NCI-H187 treated with DMSO at 0.1 percent for 48 hours (cell line): ENCODE results near the gene FOXO3.
"Not testable (repeated sequence)": the region's sequence is repeated elsewhere in the genome, so short reads cannot be mapped to it uniquely, and the experiment has no call there.

ENCODE experiments used
- DNase-seq: peaks from one replicate; lab custom pipeline; 2025; lab: John Stamatoyannopoulos, UW

FOXO3 gene

GRCh38 chr6:108683976-108684375 is 123.3 kb downstream of the FOXO3 start:
- DNase-seq: not testable (repeated sequence)

DNA sequence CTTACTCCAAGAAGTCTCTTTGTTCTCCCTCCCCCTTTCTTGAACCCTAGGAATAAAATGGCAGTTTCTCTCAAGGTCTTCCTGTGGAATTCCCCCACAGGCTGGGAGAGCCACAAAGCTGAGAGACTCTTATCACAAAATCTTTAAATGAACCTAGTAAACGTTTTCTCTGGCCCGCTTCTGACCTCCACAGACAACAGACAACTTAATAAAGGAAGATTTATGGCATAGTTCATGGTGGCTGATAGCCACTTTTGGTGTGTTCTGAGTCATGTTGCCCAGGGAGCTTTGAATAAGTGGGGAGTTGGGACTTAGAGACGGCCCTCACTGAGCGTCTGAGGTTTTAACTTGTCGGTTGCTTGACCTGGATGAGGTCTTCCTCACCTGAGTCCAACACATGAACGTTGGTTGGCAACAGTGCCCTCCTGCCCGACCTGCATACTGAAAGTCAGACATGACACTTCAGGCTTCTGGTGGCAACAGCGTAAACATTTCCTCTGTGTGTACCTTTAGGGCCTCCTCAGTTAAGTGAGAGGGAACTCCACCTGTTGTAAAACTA is 124.1 kb downstream of the FOXO3 start:
- DNase-seq: no peak

DNA sequence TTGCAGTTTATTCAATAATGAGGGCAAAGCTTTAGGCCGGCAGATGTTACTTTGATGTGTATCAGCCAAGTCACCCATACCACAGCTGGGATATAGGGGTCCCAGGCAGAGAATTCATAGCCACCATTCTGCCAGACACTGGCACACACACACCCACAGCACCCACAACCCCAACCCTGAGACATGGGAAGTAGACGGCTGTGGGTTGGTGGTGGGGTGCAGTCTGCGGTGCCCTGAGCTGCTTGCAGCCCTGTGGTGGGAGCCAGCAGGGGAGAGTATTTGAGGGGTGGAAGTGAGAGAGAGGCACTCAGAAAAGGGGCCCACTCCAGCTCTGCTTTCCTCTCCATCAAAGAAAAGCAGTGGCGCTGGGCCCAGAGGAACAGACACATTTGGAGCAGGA is 125.3 kb downstream of the FOXO3 start:
- DNase-seq: no peak

- no peak for DNase-seq
Observed at GRCh38 chr6:108686896-108687295, 126.2 kb downstream of the FOXO3 start.

GRCh38 chr6:108687921-108688320 is 127.2 kb downstream of the FOXO3 start:
- no peak for DNase-seq

DNA sequence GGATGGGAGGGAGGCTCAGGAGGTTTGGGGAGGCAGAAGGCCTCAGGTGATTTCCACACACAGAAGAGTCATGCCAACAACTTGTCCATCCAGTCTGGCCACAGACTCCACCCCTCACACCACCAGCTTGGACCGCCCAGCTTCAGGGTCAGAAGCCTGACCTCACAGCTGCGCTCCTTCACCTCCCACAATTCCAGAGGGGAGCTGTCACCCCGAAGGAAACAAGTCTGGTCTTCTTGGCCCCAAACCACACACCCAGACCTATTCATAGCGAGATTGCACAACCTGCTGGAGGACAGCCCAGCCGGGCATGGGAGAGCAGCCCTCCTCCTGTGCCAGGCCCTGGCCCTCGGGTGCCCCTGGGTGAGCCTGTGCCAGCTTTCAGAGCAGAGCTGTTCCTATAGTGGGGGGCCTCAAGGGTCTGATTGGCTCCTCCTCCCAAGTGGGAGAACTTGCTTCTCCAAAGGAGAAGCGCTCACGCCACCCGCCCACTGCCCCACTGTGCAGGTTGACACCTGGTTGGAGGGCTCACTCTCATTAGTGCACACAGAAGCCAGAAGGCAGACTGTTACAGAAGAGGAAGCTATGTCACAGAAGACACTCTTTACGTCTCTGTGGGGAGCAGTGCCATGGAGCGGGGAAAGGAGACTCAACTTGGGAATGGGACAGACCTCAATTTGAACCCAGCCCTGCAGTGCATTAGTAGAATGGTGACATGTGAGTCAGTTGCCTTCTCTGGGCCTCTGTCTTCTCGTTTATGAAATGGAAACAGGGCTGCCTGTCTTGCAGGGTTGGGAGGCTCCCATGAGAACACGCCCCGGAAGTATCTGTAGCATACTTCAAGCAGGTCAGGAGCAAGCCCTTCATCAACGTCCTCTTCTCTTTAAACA is 128.8 kb downstream of the FOXO3 start:
- no peak for DNase-seq

DNA sequence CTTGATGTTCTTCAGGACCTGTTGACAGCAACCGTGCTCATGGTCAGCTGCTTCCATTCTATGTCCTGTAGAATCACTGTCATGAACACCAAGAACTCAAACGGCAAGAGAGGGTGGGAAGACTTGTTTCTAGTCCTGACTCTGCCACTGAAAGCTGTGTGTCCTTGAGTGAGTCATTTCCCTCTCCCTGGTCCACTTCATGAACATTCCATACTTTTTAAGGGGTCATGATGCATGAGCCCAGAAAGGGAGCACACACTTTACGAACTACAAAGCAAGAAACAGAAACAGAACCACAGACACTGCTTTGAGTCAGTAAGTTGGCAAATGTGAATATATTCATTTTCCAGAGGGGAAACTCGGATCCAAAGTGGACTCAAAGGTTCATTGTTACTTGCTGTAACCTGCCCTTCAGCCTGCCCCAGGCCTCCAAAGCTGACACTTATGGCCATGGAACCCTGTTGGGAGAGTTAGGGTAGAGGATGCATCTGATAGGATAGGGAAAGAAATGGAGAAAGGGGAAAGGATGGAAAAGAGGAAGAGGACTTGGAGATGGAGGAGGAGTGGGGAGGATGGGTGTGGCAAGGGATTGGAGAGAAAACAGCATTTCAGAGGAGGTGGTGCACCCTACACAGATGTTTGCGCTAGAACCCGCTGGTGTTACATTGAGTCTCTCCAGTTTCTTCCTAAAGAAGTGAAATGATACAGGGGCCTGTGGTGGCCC is 129.8 kb downstream of the FOXO3 start:
- no peak for DNase-seq

DNA sequence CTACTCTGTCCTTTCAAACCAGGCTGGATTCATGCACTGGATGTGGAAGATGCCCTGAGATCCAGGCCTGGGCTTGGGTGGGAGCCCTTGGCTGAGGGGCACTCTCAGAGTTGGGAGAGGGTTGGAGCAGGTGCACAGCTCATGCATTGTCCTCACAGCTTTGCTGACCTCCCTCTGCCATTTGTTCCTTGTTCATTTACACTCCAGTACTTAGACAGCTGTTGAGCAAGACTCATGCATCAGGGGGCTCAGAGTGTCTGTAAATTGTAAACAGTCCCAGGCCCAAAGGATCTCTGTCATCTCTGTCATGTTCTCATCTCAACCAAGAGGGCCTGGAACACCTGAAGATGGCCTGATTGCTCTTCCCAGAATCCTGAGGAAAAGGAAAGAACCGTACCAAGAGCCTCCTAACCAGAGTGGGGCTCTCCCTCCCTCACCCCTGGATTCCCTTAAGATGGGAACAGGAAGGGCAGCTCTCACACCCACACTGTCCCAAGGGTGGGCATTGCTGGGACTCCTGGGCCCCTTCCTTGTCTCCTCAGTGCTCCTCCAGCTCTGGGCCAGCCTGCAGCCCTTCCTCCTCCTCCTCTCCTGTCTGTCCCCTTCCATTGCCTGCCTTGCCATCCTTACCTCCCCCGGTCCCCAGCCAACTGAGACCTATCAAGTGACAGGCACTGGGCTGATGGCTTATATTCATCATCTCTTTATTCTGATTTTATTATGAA is 132.9 kb downstream of the FOXO3 start:
- no peak for DNase-seq

DNA sequence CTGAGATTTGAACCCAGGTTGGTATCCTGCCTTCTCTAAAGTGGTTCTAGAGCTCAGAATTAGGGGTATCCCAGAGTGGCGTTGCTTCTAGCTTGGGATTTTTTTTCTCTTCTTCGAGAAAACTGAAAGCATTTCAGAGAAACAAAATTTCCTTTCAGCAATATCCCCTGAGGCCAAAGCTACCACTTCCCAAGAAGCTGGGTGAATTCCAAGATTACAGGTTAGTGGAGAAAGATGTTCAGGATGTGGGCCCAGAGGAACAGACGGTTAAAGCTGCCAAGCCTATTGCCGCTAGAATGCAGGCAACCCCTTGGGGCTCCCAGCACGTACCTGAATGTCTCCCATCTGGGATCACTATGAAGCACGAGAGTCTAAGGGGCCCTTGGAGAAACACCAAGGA is 134.1 kb downstream of the FOXO3 start:
- no peak for DNase-seq

DNA sequence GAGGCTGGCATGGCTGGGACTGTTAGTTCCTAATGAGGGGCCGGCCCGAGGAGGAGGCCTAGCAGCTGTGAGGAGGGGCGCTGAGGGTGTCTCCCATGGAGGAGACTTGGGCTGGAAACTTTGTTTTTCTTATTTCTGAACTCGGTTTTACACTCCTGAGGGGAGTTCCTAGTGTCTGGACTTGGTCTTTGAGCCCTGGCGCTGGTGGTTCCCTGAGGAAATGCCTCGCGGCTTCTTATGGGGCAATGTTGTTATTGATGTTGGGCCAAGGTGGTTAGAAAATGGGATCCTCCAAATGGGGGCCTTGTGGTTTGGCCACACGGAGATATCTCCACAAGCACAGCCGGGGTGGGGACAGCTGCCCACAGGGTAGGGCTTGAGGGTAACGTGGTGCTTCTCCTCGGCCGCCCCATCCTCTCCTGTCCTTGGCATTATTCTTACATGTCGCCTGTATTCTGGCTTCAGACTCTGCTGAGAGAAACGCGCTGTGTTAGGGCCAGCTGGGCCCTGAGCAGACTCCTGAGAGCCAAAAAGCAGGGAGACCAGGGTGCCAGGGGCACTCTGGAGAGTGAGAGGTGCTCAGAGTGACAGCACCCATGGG is 136.9 kb downstream of the FOXO3 start:
- no peak for DNase-seq

- DNase-seq: no peak
Observed at GRCh38 chr6:108698593-108699289, 138.0 kb downstream of the FOXO3 start.

- DNase-seq: no peak
Observed at GRCh38 chr6:108699290-108700041, 138.7 kb downstream of the FOXO3 start.

DNA sequence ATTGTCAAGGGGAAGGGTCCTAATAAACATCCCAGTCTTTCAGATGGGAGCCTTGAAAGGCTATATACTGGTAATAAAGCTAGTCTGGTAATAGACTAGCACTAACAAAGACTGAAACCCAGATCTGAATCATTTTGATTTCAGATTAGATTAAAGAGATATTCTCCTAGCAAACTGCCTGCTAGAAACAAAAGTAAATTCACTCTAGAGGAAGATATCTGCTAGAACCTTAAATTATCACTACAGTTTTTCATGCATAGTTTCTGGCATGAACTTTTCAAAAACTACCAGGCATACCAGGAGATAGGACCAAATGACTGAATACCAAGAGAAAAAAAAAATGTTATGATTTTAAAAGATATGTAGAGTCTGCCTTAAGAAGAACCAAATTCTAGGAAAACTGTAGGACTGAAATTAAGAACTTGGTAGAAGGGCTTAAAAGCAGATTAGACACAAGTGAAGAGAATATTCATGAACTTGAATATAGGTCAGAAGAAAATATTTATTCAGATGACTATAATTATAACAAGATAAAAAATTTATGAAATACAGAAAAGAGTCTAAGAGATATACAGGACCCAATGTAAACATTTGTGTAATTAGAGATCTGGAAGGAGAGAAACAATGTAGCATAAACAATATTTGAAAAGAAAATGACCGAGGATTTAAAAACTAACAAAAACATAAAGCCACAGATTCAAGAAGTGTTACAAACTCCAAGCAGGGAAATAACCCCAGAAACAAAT is 141.6 kb downstream of the FOXO3 start:
- no peak for DNase-seq

DNA sequence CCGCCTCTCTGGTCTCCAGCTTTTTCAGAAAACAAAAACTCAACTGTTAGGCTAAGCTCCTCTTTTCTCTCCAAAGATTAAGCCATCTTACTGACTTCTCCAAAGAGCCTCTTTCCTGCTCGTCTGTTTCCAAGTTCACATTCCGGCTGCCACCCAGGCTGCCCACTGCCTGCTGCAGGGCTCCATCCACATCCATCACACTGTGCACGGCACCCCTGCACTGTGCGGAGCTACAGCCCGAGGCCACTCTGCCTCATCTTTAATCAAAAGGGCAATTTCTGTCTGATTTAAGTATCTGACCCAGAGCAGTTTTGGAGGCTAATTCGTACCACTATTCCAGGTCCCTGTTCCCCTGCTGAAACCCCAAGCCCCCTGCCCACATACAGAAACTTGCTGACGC is 145.9 kb downstream of the FOXO3 start:
- no peak for DNase-seq

DNA sequence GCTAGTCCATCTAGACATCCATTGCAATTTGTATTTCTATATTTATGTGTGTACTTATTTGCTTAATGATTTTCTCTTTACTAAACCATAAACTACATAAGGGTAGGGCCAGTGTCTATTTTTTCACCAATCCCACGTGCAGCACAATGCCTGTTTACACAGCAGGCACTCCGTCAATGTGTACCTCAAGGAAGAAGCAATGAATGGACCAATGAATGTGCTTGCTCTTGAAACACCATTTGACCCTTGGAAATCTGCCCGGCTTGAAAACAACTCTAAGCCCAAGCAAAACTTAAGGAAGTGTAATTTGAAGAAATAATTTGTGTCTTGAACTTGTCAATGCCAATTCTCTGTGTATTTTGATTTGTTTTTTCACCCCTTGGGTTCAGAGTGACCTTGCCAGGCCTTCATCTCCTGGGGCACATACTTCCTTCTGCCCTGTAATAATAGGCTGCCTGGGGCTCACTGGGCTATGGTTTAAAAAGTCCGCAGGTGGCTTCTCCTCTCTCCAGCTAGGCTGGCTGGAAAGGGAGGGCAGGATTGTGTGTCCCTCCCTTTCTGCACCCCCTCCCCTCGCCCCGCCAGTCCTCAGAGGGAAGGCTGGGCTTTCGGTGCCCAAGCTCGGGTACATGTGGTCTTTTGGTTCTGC is 146.7 kb downstream of the FOXO3 start:
- no peak for DNase-seq

DNA sequence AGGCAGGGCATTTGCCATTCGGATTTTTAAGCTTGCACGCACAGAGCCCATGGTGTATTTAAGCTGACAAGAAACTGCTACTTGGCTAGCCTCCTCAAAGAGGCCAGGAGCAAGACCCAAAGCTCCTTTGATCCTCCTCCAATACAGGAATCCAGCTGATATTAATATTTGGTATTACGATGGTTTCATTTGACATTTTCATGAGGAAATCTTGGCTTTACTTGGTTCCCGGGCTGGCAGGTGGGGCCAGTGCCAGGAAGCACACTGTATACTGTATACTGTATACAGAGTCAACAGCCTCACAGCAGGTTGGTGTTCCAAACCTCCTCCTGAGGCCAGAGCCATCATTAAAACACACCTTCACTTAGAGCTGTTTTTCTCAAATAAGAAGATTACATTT is 149.3 kb downstream of the FOXO3 start:
- no peak for DNase-seq

GRCh38 chr6:108710551-108710950 is 149.8 kb downstream of the FOXO3 start:
- DNase-seq: no peak

- DNase-seq: no peak
Observed at GRCh38 chr6:108711071-108711470, 150.4 kb downstream of the FOXO3 start.

GRCh38 chr6:108711826-108712225 is 151.1 kb downstream of the FOXO3 start:
- DNase-seq: no peak
